Camera-type eye (tissue), 1 donor: Measurements from ENCODE around the gene KLF7. TPM values are rescaled to one million over a fixed set of nuclear protein-coding genes. Genes with fewer than 3 reads are reported as not detected.

Experiments
- total RNA-seq: library from RNA; depleted of rRNA; stranded (reverse); fragments of >200 nt; gene quantifications from one replicate; pipeline ENCODE4 v1.2.3, GENCODE V29; 2014

Gene KLF7
- 45.9 TPM for total RNA-seq

GRCh38 chr2:207165121-207166038 is at the start of gene KLF7:
KLF7 (minus strand) TSS chr2:207165948; CDS start chr2:207165568, 380 bp downstream.

Other genes starting within 250 kb of the KLF7 start
- gene CPO, start 226.4 kb downstream of the KLF7 start, total RNA-seq: not detected